ENCODE data around the gene OIT3. TPM values are rescaled to one million over a fixed set of nuclear protein-coding genes. Genes with fewer than 3 reads are reported as not detected.
"Not testable (repeated sequence)": the region's sequence is repeated elsewhere in the genome, so short reads cannot be mapped to it uniquely, and the experiment has no call there.

OIT3 gene
- total RNA-seq, 1 donor from 2014 or later: 0.47 TPM

GRCh38 chr10:72903941-72904446 lies 10.5 kb downstream of the OIT3 start:
- DNase-seq: not testable (repeated sequence)

GRCh38 chr10:72904806-72905205 lies 11.3 kb downstream of the OIT3 start:
- no peak for DNase-seq

GRCh38 chr10:72906446-72906845 lies 12.9 kb downstream of the OIT3 start:
- no peak for DNase-seq

GRCh38 chr10:72910705-72911104 lies 17.2 kb downstream of the OIT3 start:
- no peak for DNase-seq

GRCh38 chr10:72911758-72912157 lies 18.2 kb downstream of the OIT3 start:
- DNase-seq: no peak

- no peak for DNase-seq
Measured at GRCh38 chr10:72912736-72913135, 19.2 kb downstream of the OIT3 start.

- DNase-seq: no peak
Measured at GRCh38 chr10:72913287-72913686, 19.7 kb downstream of the OIT3 start.

GRCh38 chr10:72917201-72917600 lies 23.7 kb downstream of the OIT3 start:
- not testable (repeated sequence) for DNase-seq

GRCh38 chr10:72917803-72918332 lies 24.3 kb downstream of the OIT3 start:
- not testable (repeated sequence) for DNase-seq

GRCh38 chr10:72918352-72918751 lies 24.8 kb downstream of the OIT3 start:
- no peak for DNase-seq

GRCh38 chr10:72921147-72921683 lies 27.7 kb downstream of the OIT3 start:
- not testable (repeated sequence) for DNase-seq

- DNase-seq: no peak
Measured at GRCh38 chr10:72924351-72924750, 30.8 kb downstream of the OIT3 start.

- no peak for DNase-seq
Measured at GRCh38 chr10:72925951-72926465, 32.5 kb downstream of the OIT3 start.

GRCh38 chr10:72927485-72927884 lies 33.9 kb downstream of the OIT3 start:
- DNase-seq: no peak

GRCh38 chr10:72928798-72929197 lies 35.3 kb downstream of the OIT3 start:
- DNase-seq: no peak

- no peak for DNase-seq
Measured at GRCh38 chr10:72930276-72930675, 36.7 kb downstream of the OIT3 start.

GRCh38 chr10:72932259-72933015 lies 38.9 kb downstream of the OIT3 start:
- no peak for DNase-seq

GRCh38 chr10:72935361-72935760 lies 41.8 kb downstream of the OIT3 start:
- no peak for DNase-seq

GRCh38 chr10:72943498-72944234 lies 50.1 kb downstream of the OIT3 start:
- no peak for DNase-seq

GRCh38 chr10:72946963-72947362 lies 53.4 kb downstream of the OIT3 start:
- DNase-seq: no peak

GRCh38 chr10:72948762-72949161 lies 55.2 kb downstream of the OIT3 start:
- DNase-seq: no peak

GRCh38 chr10:72951760-72952159 lies 58.2 kb downstream of the OIT3 start:
- DNase-seq: no peak

- DNase-seq: no peak
Measured at GRCh38 chr10:72952189-72952588, 58.6 kb downstream of the OIT3 start.
